Uterine smooth muscle cell (primary cell): ENCODE measurements around the gene UMPS. TPM values are rescaled to one million over a fixed set of nuclear protein-coding genes. Genes with fewer than 3 reads are reported as not detected.

ENCODE experiments used
- total RNA-seq: library from RNA; depleted of rRNA; stranded (reverse); fragments of >200 nt; gene quantifications from 2 replicates; pipeline ENCODE4 v1.2.3, GENCODE V29; 2014

Gene UMPS
- total RNA-seq = 27.9 and 46.3 TPM in 2 replicates

DNA sequence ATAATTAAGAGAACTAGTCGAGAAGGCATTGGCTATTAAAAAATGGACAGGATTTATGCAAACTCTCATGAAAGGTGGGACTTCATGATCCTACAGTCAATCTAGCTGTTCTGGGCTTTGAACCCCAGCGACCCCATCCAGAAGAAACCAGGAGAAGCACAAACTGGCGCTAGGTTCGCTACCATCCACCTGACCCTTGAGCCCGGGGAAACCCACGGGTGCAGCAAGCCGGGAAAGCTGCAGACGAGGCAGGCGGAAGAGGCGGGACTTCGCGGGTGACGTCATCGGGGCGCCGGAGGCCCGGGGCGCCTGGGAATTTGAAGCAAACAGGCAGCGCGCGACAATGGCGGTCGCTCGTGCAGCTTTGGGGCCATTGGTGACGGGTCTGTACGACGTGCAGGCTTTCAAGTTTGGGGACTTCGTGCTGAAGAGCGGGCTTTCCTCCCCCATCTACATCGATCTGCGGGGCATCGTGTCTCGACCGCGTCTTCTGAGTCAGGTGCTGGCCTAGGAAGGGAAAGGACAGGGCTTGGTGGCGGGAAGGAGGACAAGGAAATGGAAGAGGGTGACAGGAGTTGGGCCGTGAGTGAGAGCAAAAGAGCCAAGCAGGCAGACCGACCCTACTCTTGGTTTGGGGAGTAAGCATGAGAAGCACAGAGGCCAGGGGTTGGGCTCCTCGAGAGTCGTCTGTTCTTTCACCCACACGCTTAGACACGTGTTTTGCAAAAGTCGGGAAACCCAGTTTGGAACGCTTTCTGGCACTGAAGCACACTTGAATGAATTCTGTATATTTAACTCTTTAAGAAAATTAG lies at the start of gene UMPS:
TSS of gene UMPS (plus strand) at position 324 of the 812 bp plus-strand sequence. CDS start at position 344, 20 bp downstream.

Other genes starting within 250 kb of the UMPS start
- gene ITGB5, start 156.9 kb downstream of the UMPS start, total RNA-seq = 368 and 653 TPM in 2 replicates
- not detected in 2 replicates for gene MUC13, start 204.3 kb downstream of the UMPS start, total RNA-seq